Neural progenitor cell (in vitro differentiated cells): ENCODE data around the gene PRELID2.

Experiments used
- EZH2 ChIP-seq: fragments of 200-600 bp; sonication (generic); IDR thresholded peaks from 2 replicates; pipeline ENCODE4 v1.6.1; 2017; ENCODE audit warnings: antibody characterized with exemption, mild to moderate bottlenecking, moderate library complexity
- TF ChIP-seq, protein P1 (sequence below): fragments of 200-600 bp; sonication (generic); IDR thresholded peaks from 2 replicates; pipeline ENCODE4 v1.5.1; 2017; ENCODE audit warnings: antibody characterized with exemption, mild to moderate bottlenecking

DNA sequence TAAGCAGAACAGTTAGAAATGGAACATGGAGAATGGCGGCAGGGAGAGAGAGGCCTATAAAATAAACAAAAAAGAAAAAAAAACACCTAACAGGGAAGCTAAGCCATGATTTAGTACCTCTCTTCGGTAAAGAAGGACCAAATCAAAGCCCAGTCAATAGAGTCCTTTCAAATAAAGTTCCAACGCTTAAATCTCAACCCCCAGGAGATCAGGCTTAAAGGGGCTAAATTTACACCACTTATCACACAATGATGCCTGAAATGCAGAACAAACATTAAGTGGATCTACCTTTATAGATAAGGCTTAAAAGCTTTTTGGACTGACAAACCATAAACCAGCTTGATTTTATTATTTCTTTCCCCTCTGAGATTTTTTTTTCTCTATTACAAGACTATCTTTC is 66.3 kb downstream of the PRELID2 start:
- TF ChIP-seq, protein P1, sequence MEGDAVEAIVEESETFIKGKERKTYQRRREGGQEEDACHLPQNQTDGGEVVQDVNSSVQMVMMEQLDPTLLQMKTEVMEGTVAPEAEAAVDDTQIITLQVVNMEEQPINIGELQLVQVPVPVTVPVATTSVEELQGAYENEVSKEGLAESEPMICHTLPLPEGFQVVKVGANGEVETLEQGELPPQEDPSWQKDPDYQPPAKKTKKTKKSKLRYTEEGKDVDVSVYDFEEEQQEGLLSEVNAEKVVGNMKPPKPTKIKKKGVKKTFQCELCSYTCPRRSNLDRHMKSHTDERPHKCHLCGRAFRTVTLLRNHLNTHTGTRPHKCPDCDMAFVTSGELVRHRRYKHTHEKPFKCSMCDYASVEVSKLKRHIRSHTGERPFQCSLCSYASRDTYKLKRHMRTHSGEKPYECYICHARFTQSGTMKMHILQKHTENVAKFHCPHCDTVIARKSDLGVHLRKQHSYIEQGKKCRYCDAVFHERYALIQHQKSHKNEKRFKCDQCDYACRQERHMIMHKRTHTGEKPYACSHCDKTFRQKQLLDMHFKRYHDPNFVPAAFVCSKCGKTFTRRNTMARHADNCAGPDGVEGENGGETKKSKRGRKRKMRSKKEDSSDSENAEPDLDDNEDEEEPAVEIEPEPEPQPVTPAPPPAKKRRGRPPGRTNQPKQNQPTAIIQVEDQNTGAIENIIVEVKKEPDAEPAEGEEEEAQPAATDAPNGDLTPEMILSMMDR: no peak
- no peak for TF ChIP-seq EZH2
